Measurements from ENCODE around the gene CC2D2A. TPM values are rescaled to one million over a fixed set of nuclear protein-coding genes. Genes with fewer than 3 reads are reported as not detected.

The CC2D2A gene
- total RNA-seq, 2 experiments from 2014 or later: not detected

- H3K36me3 Mint-ChIP-seq: peaks cover under 1% of the 10 kb centered on the region
- H3K9me3 Mint-ChIP-seq: no peaks in the 10 kb centered on the region
- CTCF ChIA-PET: no interaction called here
- no peak overlapping the region for H3K27ac Mint-ChIP-seq
- no peaks in the 10 kb centered on the region for H3K27me3 Mint-ChIP-seq
- H3K4me3 Mint-ChIP-seq: no peak overlapping the region
- intact Hi-C loops (cut with micrococcal nuclease): no loop called here
- POLR2A ChIA-PET: no interaction called here
- no peak for DNase-seq
- peaks cover 10% of the 10 kb centered on the region for H3K4me1 Mint-ChIP-seq (ENCODE audit: low read depth)
These were observed 80.8 kb downstream of the CC2D2A start for GRCh38 chr4:15550491-15550890.

- ChIA-PET CTCF (no interaction called here), POLR2A (no interaction called here)
- no peaks in the 10 kb centered on the region for H3K36me3 Mint-ChIP-seq
- no peak for DNase-seq
- H3K27ac Mint-ChIP-seq: no peak overlapping the region
- no peaks in the 10 kb centered on the region for H3K9me3 Mint-ChIP-seq
- intact Hi-C loops (cut with micrococcal nuclease): no loop called here
- H3K27me3 Mint-ChIP-seq: no peaks in the 10 kb centered on the region
- peaks cover 7% of the 10 kb centered on the region for H3K4me1 Mint-ChIP-seq (ENCODE audit: low read depth)
- no peak overlapping the region for H3K4me3 Mint-ChIP-seq
These were observed 82.2 kb downstream of the CC2D2A start for GRCh38 chr4:15551740-15552446.

- Mint-ChIP-seq H3K9me3 (no peaks in the 10 kb centered on the region), H3K4me3 (no peak overlapping the region)
These were observed 83.1 kb downstream of the CC2D2A start for GRCh38 chr4:15552557-15553362.

GRCh38 chr4:15556511-15557092, 86.9 kb downstream of the CC2D2A start:
- POLR2A ChIA-PET: no interaction called here
- CTCF ChIA-PET: no interaction called here
- Mint-ChIP-seq H3K9me3 (no peaks in the 10 kb centered on the region), H3K27ac (no peak overlapping the region), H3K36me3 (no peaks in the 10 kb centered on the region), H3K27me3 (no peaks in the 10 kb centered on the region), H3K4me1 (ENCODE audit: low read depth) (no peaks in the 10 kb centered on the region), H3K4me3 (no peak overlapping the region)
- intact Hi-C loops (cut with micrococcal nuclease): no loop called here
- DNase-seq: no peak

More at GRCh38 chr4:15552557-15553362, 83.1 kb downstream of the CC2D2A start:
- ChIA-PET POLR2A (no interaction called here), CTCF (no interaction called here)
- Mint-ChIP-seq H3K27me3 (no peaks in the 10 kb centered on the region), H3K27ac (no peak overlapping the region), H3K36me3 (no peaks in the 10 kb centered on the region), H3K4me1 (ENCODE audit: low read depth) (peaks cover 3% of the 10 kb centered on the region)
- no peak for DNase-seq
- intact Hi-C loops (cut with micrococcal nuclease): no loop called here

- CTCF ChIA-PET: no interaction called here
- DNase-seq: no peak
- H3K27me3 Mint-ChIP-seq: no peaks in the 10 kb centered on the region
- H3K4me1 Mint-ChIP-seq (ENCODE audit: low read depth): no peaks in the 10 kb centered on the region
- POLR2A ChIA-PET: no interaction called here
- H3K4me3 Mint-ChIP-seq: no peak overlapping the region
- H3K27ac Mint-ChIP-seq: no peak overlapping the region
- H3K36me3 Mint-ChIP-seq: no peaks in the 10 kb centered on the region
- no peaks in the 10 kb centered on the region for H3K9me3 Mint-ChIP-seq
- intact Hi-C loops (cut with micrococcal nuclease): no loop called here
These were observed 88.3 kb downstream of the CC2D2A start for GRCh38 chr4:15557786-15558550.

- H3K4me1 Mint-ChIP-seq (ENCODE audit: low read depth): no peaks in the 10 kb centered on the region
- no peaks in the 10 kb centered on the region for H3K36me3 Mint-ChIP-seq
- no peaks in the 10 kb centered on the region for H3K27me3 Mint-ChIP-seq
- DNase-seq: no peak
- ChIA-PET CTCF (no interaction called here), POLR2A (no interaction called here)
- intact Hi-C loops (cut with micrococcal nuclease): no loop called here
- H3K27ac Mint-ChIP-seq: no peak overlapping the region
- no peak overlapping the region for H3K4me3 Mint-ChIP-seq
- no peaks in the 10 kb centered on the region for H3K9me3 Mint-ChIP-seq
These were observed 88.9 kb downstream of the CC2D2A start for GRCh38 chr4:15558561-15558960.

GRCh38 chr4:15562114-15562513, 92.4 kb downstream of the CC2D2A start:
- DNase-seq: no peak
- no peaks in the 10 kb centered on the region for H3K27me3 Mint-ChIP-seq
- ChIA-PET CTCF (no interaction called here), POLR2A (no interaction called here)
- H3K27ac Mint-ChIP-seq: no peak overlapping the region
- no peaks in the 10 kb centered on the region for H3K4me1 Mint-ChIP-seq (ENCODE audit: low read depth)
- intact Hi-C loops (cut with micrococcal nuclease): no loop called here
- H3K36me3 Mint-ChIP-seq: no peaks in the 10 kb centered on the region
- H3K4me3 Mint-ChIP-seq: no peak overlapping the region
- H3K9me3 Mint-ChIP-seq: no peaks in the 10 kb centered on the region

- no peak overlapping the region for H3K27ac Mint-ChIP-seq
- intact Hi-C loops (cut with micrococcal nuclease): no loop called here
- no peaks in the 10 kb centered on the region for H3K4me1 Mint-ChIP-seq (ENCODE audit: low read depth)
- no peaks in the 10 kb centered on the region for H3K9me3 Mint-ChIP-seq
- ChIA-PET POLR2A (no interaction called here), CTCF (no interaction called here)
- DNase-seq: no peak
- H3K27me3 Mint-ChIP-seq: no peaks in the 10 kb centered on the region
- no peak overlapping the region for H3K4me3 Mint-ChIP-seq
- H3K36me3 Mint-ChIP-seq: no peaks in the 10 kb centered on the region
These were observed 92.9 kb downstream of the CC2D2A start for GRCh38 chr4:15562623-15563022.

- CTCF ChIA-PET: no interaction called here
- POLR2A ChIA-PET: no interaction called here
These were observed 94.2 kb downstream of the CC2D2A start for GRCh38 chr4:15563871-15564270.

GRCh38 chr4:15568821-15569220, 99.1 kb downstream of the CC2D2A start:
- POLR2A ChIA-PET: no interaction called here
- intact Hi-C loops (cut with micrococcal nuclease): no loop called here
- DNase-seq: no peak
- Mint-ChIP-seq H3K4me3 (no peak overlapping the region), H3K27ac (no peak overlapping the region), H3K27me3 (no peaks in the 10 kb centered on the region), H3K4me1 (ENCODE audit: low read depth) (no peaks in the 10 kb centered on the region), H3K9me3 (no peaks in the 10 kb centered on the region), H3K36me3 (peaks cover 17% of the 10 kb centered on the region)
- CTCF ChIA-PET: no interaction called here

More at GRCh38 chr4:15563871-15564270, 94.2 kb downstream of the CC2D2A start:
- H3K27ac Mint-ChIP-seq: no peak overlapping the region
- no peak overlapping the region for H3K4me3 Mint-ChIP-seq
- no peaks in the 10 kb centered on the region for H3K27me3 Mint-ChIP-seq
- intact Hi-C loops (cut with micrococcal nuclease): no loop called here
- H3K9me3 Mint-ChIP-seq: no peaks in the 10 kb centered on the region
- no peaks in the 10 kb centered on the region for H3K4me1 Mint-ChIP-seq (ENCODE audit: low read depth)
- peaks cover 4% of the 10 kb centered on the region for H3K36me3 Mint-ChIP-seq
- no peak for DNase-seq

- no peak overlapping the region for H3K4me3 Mint-ChIP-seq
- CTCF ChIA-PET: no interaction called here
- H3K9me3 Mint-ChIP-seq: no peaks in the 10 kb centered on the region
- POLR2A ChIA-PET: no interaction called here
- no peak for DNase-seq
- H3K36me3 Mint-ChIP-seq: peaks cover 17% of the 10 kb centered on the region
- H3K27me3 Mint-ChIP-seq: no peaks in the 10 kb centered on the region
- no peak overlapping the region for H3K27ac Mint-ChIP-seq
- intact Hi-C loops (cut with micrococcal nuclease): no loop called here
- H3K4me1 Mint-ChIP-seq (ENCODE audit: low read depth): no peaks in the 10 kb centered on the region
These were observed 100.1 kb downstream of the CC2D2A start for GRCh38 chr4:15569746-15570145.

- intact Hi-C loops (cut with micrococcal nuclease): no loop called here
- Mint-ChIP-seq H3K4me3 (no peak overlapping the region), H3K4me1 (ENCODE audit: low read depth) (peaks cover 4% of the 10 kb centered on the region), H3K36me3 (no peaks in the 10 kb centered on the region), H3K9me3 (no peaks in the 10 kb centered on the region), H3K27ac (no peak overlapping the region), H3K27me3 (no peaks in the 10 kb centered on the region)
- ChIA-PET CTCF (no interaction called here), POLR2A (no interaction called here)
- DNase-seq: no peak
These were observed 106.3 kb downstream of the CC2D2A start for GRCh38 chr4:15575966-15576365.
